Hepatocyte (in vitro differentiated cells): ENCODE data around the gene ANKRD12. TPM values are rescaled to one million over a fixed set of nuclear protein-coding genes. Genes with fewer than 3 reads are reported as not detected.

Experiments used
- DNase-seq: peaks from one replicate; pipeline ENCODE4 v3.0.0-alpha.2; 2016; ENCODE audit warnings: low spot score
- H2AFZ ChIP-seq: fragments of 200-600 bp; sonication (generic); 2 replicates; pipeline ENCODE4 v1.6.0; 2016; ENCODE audit warnings: antibody characterized with exemption, mild to moderate bottlenecking
- H3K27ac ChIP-seq: fragments of 200-600 bp; sonication (generic); 2 replicates; pipeline ENCODE4 v1.5.1; 2016; ENCODE audit warnings: mild to moderate bottlenecking
- H3K27me3 ChIP-seq: fragments of 200-600 bp; sonication (generic); 2 replicates; pipeline ENCODE4 v1.6.1; 2016
- H3K36me3 ChIP-seq: fragments of 200-600 bp; sonication (generic); replicated peaks from 2 replicates; pipeline ENCODE4 v1.5.1; 2016; ENCODE audit warnings: low read depth; ENCODE audit not compliant: insufficient read depth
- H3K4me1 ChIP-seq: fragments of 200-600 bp; sonication (generic); 2 replicates; pipeline ENCODE4 v1.5.1; 2016; ENCODE audit warnings: mild to moderate bottlenecking, moderate library complexity; ENCODE audit not compliant: insufficient read depth
- H3K4me2 ChIP-seq: fragments of 200-600 bp; sonication (generic); 2 replicates; pipeline ENCODE4 v1.6.0; 2016
- H3K4me3 ChIP-seq: fragments of 200-600 bp; sonication (generic); 2 replicates; pipeline ENCODE4 v1.5.1; 2016; ENCODE audit warnings: mild to moderate bottlenecking
- H3K79me2 ChIP-seq: fragments of 200-600 bp; sonication (generic); 2 replicates; pipeline ENCODE4 v1.6.0; 2017; ENCODE audit warnings: mild to moderate bottlenecking
- H3K9me2 ChIP-seq: fragments of 200-600 bp; sonication (generic); replicated peaks from 2 replicates; pipeline ENCODE4 v1.6.0; 2017; ENCODE audit warnings: mild to moderate bottlenecking; ENCODE audit not compliant: insufficient read depth
- H3K9me3 ChIP-seq: fragments of 200-600 bp; sonication (generic); 2 replicates; pipeline ENCODE4 v1.5.1; 2016; ENCODE audit warnings: low read depth, mild to moderate bottlenecking
- H4K20me1 ChIP-seq: fragments of 200-600 bp; sonication (generic); 2 replicates; pipeline ENCODE4 v1.6.0; 2016; ENCODE audit warnings: mild to moderate bottlenecking; ENCODE audit not compliant: insufficient read depth, poor library complexity, severe bottlenecking
- CTCF ChIP-seq: fragments of 200-600 bp; sonication (generic); IDR thresholded peaks from 2 replicates; pipeline ENCODE4 v1.5.1; 2016; ENCODE audit warnings: antibody characterized with exemption, mild to moderate bottlenecking; ENCODE audit not compliant: poor library complexity
- EZH2 ChIP-seq: fragments of 200-600 bp; sonication (generic); IDR thresholded peaks from 2 replicates; pipeline ENCODE4 v1.6.1; 2016; ENCODE audit warnings: antibody characterized with exemption, mild to moderate bottlenecking, borderline replicate concordance
- EZH2phosphoT487 ChIP-seq: fragments of 200-600 bp; sonication (generic); IDR thresholded peaks from one replicate; pipeline ENCODE4 v1.6.1; 2018; ENCODE audit warnings: antibody characterized with exemption, mild to moderate bottlenecking, low read depth, moderate library complexity; ENCODE audit not compliant: unreplicated experiment, severe bottlenecking
- WGBS: methylation state at CpG from one replicate; pipeline ENCODE4 v1.1.6; 2016; ENCODE audit warnings: low lambda C conversion rate; ENCODE audit errors: missing lambda C conversion rate; 5-methylcytosine and 5-hydroxymethylcytosine counted together
- polyA plus RNA-seq: library from polyadenylated mRNA; unstranded; fragments of >200 nt; fragmentation: Nextera tagmentation; extraction: Ambion mirVana; gene quantifications from 2 replicates; pipeline ENCODE4 v1.2.1, GENCODE V29; 2016
- total RNA-seq: library from RNA; depleted of rRNA; stranded (reverse); fragments of >200 nt; gene quantifications from 2 replicates; pipeline ENCODE4 v1.2.3, GENCODE V29; 2014

The ANKRD12 gene
- total and polyA plus RNA-seq, 2 experiments from 2014 or later = 29.2 to 34.3 TPM

- no peak overlapping the region for H3K4me2 ChIP-seq
- H3K9me2 ChIP-seq = no peaks in the 10 kb centered on the region
- H3K27me3 ChIP-seq = no peaks in the 10 kb centered on the region
- H3K4me1 ChIP-seq = no peaks in the 10 kb centered on the region
- no peak overlapping the region for H3K4me3 ChIP-seq
- 97% methylated on average over 1 of the region's 1 CpG for WGBS
- peaks cover 3% of the 10 kb centered on the region for H3K36me3 ChIP-seq
- peaks cover 48% of the 10 kb centered on the region for H4K20me1 ChIP-seq
- no peak overlapping the region for H2AFZ ChIP-seq
- H3K9me3 ChIP-seq = no peaks in the 10 kb centered on the region
- H3K79me2 ChIP-seq = peaks cover 87% of the 10 kb centered on the region
- TF ChIP-seq EZH2 (no peak), EZH2phosphoT487 (no peak), CTCF (no peak)
- no peak for DNase-seq
- H3K27ac ChIP-seq = no peak overlapping the region
These were observed 42.0 kb downstream of the ANKRD12 start for GRCh38 chr18:9178557-9178956.

GRCh38 chr18:9181275-9181674 lies 44.7 kb downstream of the ANKRD12 start:
- Histone ChIP-seq H3K36me3 (peaks cover 3% of the 10 kb centered on the region), H3K9me3 (no peaks in the 10 kb centered on the region), H4K20me1 (peaks cover 27% of the 10 kb centered on the region), H3K4me1 (no peaks in the 10 kb centered on the region), H3K9me2 (no peaks in the 10 kb centered on the region), H3K27ac (no peak overlapping the region), H3K27me3 (no peaks in the 10 kb centered on the region), H3K4me2 (no peak overlapping the region), H3K4me3 (no peak overlapping the region), H3K79me2 (peaks cover 61% of the 10 kb centered on the region), H2AFZ (no peak overlapping the region)
- WGBS = 84% methylated on average over 3 of the region's 3 CpGs
- TF ChIP-seq CTCF (no peak), EZH2 (no peak), EZH2phosphoT487 (no peak)
- no peak for DNase-seq

GRCh38 chr18:9182852-9183399 lies 46.3 kb downstream of the ANKRD12 start:
- H3K9me2 ChIP-seq = no peaks in the 10 kb centered on the region
- peaks cover 47% of the 10 kb centered on the region for H3K79me2 ChIP-seq
- peaks cover 3% of the 10 kb centered on the region for H3K36me3 ChIP-seq
- no peak overlapping the region for H3K4me3 ChIP-seq
- no peaks in the 10 kb centered on the region for H3K9me3 ChIP-seq
- 71% methylated on average over 5 of the region's 5 CpGs for WGBS
- H4K20me1 ChIP-seq = peaks cover 22% of the 10 kb centered on the region
- no peak overlapping the region for H3K27ac ChIP-seq
- DNase-seq = no peak
- H3K4me1 ChIP-seq = no peaks in the 10 kb centered on the region
- TF ChIP-seq CTCF (no peak), EZH2phosphoT487 (no peak), EZH2 (no peak)
- H2AFZ ChIP-seq = no peak overlapping the region
- no peak overlapping the region for H3K4me2 ChIP-seq
- H3K27me3 ChIP-seq = no peaks in the 10 kb centered on the region
